GM21367 (cell line): Measurements from ENCODE around the gene EPN3.

Source experiments
- ATAC-seq: cut with Tn5 transposase; IDR thresholded peaks from one replicate; pipeline ENCODE4 v1.9.1; 2021; ENCODE audit not compliant: unreplicated experiment

EPN3 gene

GRCh38 chr17:50508573-50509460, 23.7 kb upstream of the EPN3 start:
- no peak for ATAC-seq

GRCh38 chr17:50511058-50511457, 21.5 kb upstream of the EPN3 start:
- no peak for ATAC-seq

GRCh38 chr17:50513495-50513894, 19.0 kb upstream of the EPN3 start:
- no peak for ATAC-seq

- no peak for ATAC-seq
Observed at GRCh38 chr17:50514388-50514787, 18.1 kb upstream of the EPN3 start.

- no peak for ATAC-seq
Observed at GRCh38 chr17:50514936-50515702, 17.4 kb upstream of the EPN3 start.

- no peak for ATAC-seq
Observed at GRCh38 chr17:50517011-50517410, 15.5 kb upstream of the EPN3 start.

- no peak for ATAC-seq
Observed at GRCh38 chr17:50517504-50518383, 14.8 kb upstream of the EPN3 start.

GRCh38 chr17:50518384-50519023, 14.0 kb upstream of the EPN3 start:
- ATAC-seq = no peak

GRCh38 chr17:50519141-50519834, 13.2 kb upstream of the EPN3 start:
- ATAC-seq = no peak

- no peak for ATAC-seq
Observed at GRCh38 chr17:50520483-50520882, 12.1 kb upstream of the EPN3 start.

- no peak for ATAC-seq
Observed at GRCh38 chr17:50521514-50521913, 11.0 kb upstream of the EPN3 start.

GRCh38 chr17:50522766-50523165, 9.8 kb upstream of the EPN3 start:
- ATAC-seq = no peak

GRCh38 chr17:50523208-50523607, 9.3 kb upstream of the EPN3 start:
- no peak for ATAC-seq

- ATAC-seq = no peak
Observed at GRCh38 chr17:50524838-50525237, 7.7 kb upstream of the EPN3 start.

- no peak for ATAC-seq
Observed at GRCh38 chr17:50527155-50527762, 5.3 kb upstream of the EPN3 start.

- ATAC-seq = no peak
Observed at GRCh38 chr17:50527949-50528474, 4.5 kb upstream of the EPN3 start.

- no peak for ATAC-seq
Observed at GRCh38 chr17:50529849-50530248, 2.7 kb upstream of the EPN3 start.

- no peak for ATAC-seq
Observed at GRCh38 chr17:50531428-50532025, 1.0 kb upstream of the EPN3 start.

GRCh38 chr17:50533185-50533584, 650 bp downstream of the EPN3 start:
- no peak for ATAC-seq
